OCI-M1 (cell line): ENCODE data around the gene HMX3.

Experiments
- DNase-seq: peaks from one replicate; lab custom pipeline; 2025; lab: John Stamatoyannopoulos, UW

HMX3 gene

DNA sequence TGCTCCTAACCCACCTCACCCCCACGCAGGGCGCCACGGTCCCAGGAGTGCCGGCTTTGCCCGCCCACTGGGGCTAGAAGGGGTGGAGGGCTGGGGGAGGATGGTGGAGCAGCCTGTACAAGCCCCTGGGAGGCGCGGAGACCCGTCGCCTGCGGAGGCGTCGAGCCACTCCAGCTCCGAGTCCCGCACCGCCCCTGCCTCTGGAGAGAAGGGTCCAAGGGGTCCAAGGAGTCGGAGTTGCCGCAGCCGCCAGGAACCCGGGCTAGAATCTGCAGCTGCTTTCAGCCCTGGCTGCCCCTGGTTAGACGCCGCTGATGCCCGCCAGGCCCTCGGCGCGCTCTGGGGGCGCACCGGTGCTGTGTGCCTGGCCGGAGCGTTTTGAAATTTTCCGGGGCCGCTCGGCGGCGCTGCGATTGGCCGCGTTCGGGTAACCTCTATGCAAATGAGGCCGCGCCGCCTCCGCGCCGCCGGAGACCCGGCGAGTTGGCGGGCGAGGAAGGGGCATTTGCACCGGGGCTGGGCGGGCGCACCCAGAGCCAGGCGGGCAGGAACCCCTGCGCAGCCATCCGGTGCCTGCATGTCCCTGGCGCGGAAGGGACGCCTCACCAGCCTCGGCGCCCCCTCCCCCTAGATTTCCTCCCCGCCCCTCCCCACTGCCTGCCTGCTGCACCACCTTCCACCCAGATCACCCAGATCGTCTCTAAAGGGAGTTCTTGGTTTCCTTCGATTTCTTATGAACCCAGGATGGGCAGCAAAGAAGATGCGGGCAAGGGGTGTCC, 12.1 kb downstream of the HMX3 start, which contains the start of gene HMX2:
Gene HMX2 (plus strand): TSS at position 502 of the 779 bp plus-strand sequence. CDS start 243 bp downstream, at position 745.
- peak; percentile 60 for DNase-seq

DNA sequence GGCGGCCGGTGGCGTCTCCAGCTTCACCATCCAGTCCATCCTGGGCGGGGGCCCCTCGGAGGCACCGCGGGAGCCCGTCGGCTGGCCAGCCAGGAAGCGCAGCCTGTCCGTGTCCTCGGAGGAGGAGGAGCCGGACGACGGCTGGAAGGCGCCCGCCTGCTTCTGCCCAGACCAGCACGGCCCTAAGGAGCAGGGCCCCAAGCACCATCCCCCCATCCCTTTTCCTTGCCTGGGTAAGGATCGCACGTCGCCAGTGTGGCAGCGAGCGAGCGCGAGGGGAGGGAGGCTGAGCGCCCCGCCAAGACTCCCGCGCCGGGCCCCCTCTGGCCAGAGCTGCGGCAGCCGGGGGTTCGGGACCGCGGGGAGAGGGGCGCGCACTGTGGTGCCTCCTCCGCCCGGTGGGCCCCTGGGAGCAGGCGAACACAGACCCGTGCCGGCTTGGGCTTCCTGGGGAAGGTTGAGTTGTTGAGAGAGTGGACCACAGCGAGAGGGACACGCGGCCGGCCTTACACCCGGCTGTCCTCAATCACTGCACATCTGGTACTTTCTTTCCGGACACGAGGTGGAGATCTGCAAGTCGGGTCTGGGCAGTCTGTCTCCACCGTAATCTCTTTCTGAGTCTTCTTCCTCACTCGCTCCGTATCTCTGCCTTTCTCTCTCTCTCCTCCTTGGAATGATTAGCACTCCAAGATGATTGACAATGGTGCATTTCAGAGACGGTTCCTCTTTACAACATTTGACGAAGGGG, 12.8 kb downstream of the HMX3 start:
- DNase-seq: peak; percentile 56

DNA sequence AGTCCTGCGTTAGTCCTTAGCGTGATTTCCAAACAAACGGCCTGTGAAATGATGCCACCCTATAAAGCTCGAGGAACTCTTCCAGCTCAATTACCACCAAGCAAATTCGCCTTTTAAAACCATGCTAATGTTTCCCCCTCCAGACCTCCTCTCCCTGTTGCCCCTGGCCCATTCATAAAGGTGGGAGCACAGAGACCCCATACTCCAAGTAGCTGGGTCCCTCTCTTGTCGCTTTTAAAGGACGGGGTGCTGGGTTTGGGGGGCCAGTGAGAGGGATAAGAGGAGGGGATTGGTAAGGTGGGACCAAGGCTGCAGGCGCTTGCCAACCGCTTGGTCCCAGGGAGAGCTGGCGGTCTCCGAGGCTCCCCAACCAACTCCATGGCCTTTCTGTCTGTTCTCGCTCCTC, 13.4 kb downstream of the HMX3 start:
- no peak for DNase-seq

GRCh38 chr10:123149568-123150270, 13.9 kb downstream of the HMX3 start:
- DNase-seq: no peak

DNA sequence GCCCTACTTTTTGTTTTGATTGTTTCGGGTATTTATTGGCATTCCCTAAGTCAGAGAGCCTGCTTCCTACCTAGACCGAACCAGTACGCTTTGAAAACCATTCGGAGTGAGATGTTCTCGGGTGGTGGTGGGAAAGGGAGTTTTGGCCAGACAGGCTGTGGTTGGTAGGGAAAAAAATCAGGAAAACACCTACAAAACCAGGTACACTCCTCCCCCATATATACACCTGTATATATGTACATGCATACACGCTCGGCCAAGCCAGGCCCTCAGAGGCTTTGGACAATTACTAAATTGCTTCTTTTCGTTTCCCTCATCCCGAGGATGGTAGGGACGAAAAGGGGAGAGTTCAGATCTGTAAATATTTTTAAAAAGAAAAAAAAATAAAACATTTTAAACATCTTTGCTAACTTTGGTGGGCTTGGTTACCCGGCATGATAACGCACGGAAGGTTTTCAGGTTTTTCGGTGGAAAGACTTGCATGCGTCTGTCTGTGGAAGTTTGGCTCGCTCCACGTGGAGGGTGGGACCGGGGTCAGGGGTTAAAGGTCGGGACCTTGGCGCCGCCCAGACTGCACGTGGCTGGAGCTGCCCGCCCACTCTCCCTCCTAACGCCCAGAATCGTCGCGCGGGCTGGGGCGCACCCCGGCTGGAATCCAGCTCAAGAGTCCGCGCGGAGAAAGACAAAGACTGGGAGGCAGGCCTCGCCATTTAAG, 14.7 kb downstream of the HMX3 start:
- DNase-seq: no peak

GRCh38 chr10:123150986-123151736, 15.4 kb downstream of the HMX3 start:
- no peak for DNase-seq

DNA sequence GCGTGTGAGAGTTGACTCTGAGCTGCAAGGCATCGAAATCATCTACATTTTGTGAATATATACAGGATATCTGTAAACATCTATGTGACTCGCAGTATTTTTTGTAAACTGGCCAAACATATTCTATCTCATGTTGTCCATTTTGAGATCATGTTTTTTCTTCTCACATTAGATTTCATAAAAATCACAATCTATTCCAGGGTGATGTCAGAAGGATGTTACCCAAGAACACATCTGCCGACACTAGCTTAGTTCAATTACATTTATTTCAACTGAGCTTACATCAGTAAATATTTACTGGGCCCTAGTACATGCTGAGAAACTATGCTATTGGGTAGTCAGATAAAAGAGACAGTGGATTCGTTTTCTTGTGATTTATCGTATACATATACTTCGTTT, 16.0 kb downstream of the HMX3 start:
- DNase-seq: no peak

- DNase-seq: peak; percentile 61
Measured at GRCh38 chr10:123153486-123154091, 17.8 kb downstream of the HMX3 start.

DNA sequence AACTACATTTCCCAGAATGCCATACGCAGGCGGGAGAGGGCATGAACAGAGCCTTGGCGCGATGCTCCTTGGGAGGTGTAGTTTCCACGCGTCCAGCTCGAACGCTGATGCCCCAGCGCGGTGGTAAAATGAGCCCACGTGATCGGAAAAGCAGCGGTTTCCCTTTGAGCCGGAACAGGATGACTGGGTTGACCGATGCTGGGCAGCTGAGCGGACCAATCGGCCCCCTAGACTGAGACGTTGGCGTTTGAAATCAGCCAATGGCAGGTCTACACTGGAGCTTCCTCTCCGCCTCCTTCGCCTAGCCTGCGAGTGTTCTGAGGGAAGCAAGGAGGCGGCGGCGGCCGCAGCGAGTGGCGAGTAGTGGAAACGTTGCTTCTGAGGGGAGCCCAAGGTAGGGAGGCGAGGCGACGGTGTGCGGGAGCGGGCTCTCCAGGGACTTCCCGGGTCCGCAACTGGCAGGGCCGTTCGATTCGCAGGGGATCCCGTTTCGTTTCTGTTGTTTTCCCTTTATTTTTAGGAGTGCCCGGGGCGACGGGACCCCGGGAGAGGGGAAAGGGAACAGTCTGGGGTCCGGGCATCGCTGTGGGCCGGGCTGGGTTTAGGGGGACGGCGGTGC, 18.4 kb downstream of the HMX3 start, which contains the start of gene BUB3:
Gene BUB3 (plus strand): TSS at position 311 of the 619 bp plus-strand sequence. CDS start 516 bp downstream, outside the sequence.
- DNase-seq: peak; percentile 100

GRCh38 chr10:123154711-123155505, 19.1 kb downstream of the HMX3 start:
- peak; percentile 65 for DNase-seq

DNA sequence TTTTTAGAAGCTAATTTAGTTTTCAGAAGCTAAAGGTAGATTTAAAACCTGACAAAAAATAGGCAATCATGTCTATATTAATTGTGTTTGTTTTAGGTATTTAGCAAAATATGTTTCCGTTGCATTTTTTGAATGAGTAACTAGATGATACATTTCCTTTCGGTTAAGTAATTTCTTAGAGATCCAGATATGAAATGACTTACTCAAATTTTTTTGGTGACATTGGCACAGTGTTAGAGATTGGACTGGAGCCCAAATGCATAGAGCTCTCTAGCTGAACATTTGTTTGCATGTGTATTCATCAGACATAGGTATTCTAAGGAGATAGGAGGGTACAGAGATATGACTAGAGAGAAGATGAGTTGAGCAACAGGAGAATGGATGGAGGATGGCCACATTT, 20.3 kb downstream of the HMX3 start:
- DNase-seq: no peak

- peak; percentile 34 for DNase-seq
Measured at GRCh38 chr10:123157210-123157609, 21.4 kb downstream of the HMX3 start.

GRCh38 chr10:123158682-123159081, 22.9 kb downstream of the HMX3 start:
- peak; percentile 34 for DNase-seq

DNA sequence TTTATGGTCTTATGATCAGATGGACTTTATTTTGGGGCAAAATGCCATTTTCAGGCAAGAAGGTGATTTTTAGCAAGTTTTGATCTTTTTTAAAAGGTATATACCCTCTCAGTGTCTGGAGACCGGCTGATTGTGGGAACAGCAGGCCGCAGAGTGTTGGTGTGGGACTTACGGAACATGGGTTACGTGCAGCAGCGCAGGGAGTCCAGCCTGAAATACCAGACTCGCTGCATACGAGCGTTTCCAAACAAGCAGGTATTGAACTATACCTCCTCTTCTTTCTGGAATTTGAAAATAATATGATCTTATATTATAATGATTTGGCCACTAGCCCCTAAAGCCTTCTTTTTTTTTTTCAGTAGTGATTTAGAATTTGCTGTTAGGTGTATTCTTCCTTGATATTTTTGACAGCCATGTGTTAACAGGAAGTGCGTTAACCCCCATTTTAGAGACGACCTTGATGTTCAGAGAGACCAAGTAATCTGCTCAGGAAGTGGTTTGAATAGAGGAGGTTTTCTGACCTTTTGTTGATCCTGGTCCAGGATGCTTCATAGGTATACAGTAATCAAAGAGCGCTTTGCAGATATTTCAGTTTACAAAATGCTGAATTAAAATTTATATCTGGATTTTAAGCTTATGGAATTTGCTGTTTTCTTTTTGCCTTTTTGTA, 24.7 kb downstream of the HMX3 start:
- no peak for DNase-seq

- DNase-seq: no peak
Measured at GRCh38 chr10:123164319-123164718, 28.5 kb downstream of the HMX3 start.

DNA sequence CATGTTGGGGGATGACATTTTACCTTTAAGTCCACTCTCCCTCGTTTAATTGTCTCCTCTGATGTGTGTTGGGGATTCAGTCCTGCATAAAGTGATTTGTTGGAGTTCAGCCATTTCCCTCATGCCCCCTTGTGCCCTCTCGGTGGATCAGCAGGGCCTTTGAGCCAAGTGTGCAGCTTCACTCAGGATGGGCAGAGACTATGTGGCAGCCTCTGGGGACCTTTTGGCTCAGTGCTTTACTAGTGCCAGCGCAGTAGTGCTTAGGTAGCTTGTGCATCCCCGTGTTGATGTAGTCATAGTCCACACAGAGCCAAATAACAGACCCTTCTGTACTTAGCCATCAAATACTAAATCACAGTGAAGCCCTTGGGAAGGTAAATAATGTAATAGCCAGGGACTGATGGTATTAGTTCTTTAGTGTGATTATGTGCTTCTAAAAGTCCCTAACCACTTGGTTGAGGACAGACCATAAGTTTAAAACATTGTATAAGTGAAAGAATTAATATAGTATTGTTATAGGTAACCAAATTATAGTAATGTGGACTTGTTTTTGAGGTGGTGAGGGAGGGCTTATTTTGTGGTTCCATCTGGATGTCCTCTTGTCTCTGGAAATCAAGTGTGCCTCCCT, 29.8 kb downstream of the HMX3 start:
- DNase-seq: no peak

GRCh38 chr10:123166618-123167017, 30.8 kb downstream of the HMX3 start:
- DNase-seq: no peak

DNA sequence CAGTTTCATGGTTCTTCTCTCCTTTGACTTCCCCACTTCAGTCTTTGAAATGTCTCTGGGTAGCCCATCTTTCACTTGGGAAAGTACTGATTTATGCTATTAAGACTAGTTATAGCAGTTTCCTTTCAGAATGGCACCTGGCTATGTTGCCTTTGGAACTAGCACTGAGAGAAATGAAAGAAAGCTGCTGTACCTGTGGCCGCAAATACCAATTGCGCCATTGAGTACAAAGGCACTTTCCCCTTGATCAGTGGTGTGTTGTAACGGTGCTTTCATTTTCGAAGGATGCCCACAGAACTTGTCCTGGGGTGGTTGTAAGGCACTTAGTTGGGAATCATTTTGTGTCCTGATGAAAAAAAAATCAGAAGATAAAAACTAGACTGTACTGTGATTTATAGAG, 35.2 kb downstream of the HMX3 start:
- DNase-seq: no peak
